ENCODE measurements around the gene BMI1.

Gene BMI1

DNA sequence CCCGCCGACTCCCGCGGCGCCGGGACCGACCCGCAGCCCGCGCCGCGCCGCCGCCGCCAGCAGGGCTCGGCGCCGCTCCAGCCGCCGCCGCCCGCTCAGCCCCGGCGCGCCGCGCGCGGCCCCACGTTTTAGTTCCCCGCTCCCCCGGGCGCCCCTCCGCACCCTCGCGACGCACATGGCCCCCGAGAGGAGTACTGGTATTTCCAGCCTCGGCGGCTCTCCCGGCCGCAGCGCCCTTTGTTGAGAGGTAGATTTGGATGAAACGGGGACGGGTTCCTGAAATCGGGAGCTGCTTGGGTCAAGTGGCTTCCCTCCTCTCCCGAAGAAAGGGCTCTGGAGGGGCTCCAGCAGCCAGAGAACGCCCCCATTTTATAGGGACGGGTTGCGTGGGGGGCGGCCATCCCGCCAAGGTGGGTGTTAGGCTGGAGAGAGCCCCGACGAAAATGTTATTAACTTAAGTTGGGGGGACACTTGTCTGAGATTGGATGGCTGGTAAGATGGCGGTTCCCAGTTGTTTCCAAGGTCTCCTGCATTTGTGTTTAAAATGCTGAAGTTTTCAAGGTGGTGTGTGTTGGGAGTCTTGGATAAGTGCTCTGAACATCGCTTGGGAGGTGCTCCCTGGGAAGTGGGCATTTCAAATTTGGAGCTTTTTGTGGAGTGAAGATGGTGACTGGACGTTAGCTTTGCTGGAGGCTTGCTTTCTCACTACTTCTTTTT is 1.2 kb downstream of the BMI1 start:
- Histone ChIP-seq H3K4me1 (ENCODE audit: control insufficient read depth, insufficient read depth, low read length) (peaks cover 43% of the 10 kb centered on the region), H3K36me3 (ENCODE audit: control insufficient read depth, insufficient read depth, low read length) (no peaks in the 10 kb centered on the region), H3K27ac (ENCODE audit: low read depth, low read length) (no peak overlapping the region), H3K9ac (ENCODE audit: low read length) (no peak overlapping the region), H3K27me3 (ENCODE audit: control insufficient read depth, insufficient read depth, low read length) (no peaks in the 10 kb centered on the region), H3K4me3 (ENCODE audit: low read length) (peak overlapping the region; percentile 82)

DNA sequence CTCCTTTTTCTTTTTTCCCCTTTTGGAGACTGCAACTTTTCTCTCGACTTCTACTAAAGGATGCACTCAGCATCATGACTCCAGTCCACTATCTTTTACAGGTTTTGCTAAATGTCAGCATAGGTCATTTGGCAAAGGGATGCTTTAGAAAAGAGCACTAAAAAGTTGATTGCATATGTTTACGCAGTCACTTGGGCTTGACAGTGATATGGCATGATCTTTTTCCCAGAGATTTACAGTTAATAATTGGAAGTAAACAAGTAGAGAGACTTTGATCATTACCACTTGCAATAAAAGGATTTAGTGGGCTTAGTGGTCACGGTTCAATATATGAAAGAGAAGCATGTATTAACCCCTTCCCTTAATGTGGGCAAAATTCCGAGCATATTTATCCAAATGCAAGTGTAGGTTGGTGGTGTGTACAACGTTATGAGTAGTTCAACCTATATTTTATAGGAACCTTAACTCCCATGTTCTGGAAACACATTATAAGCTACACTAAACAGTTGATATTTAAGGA is 1.8 kb downstream of the BMI1 start:
- no peak overlapping the region for H3K9ac ChIP-seq (ENCODE audit: low read length)
- H3K27me3 ChIP-seq (ENCODE audit: control insufficient read depth, insufficient read depth, low read length), result no peaks in the 10 kb centered on the region
- peak overlapping the region; percentile 82 for H3K4me3 ChIP-seq (ENCODE audit: low read length)
- H3K27ac ChIP-seq (ENCODE audit: low read depth, low read length), result no peak overlapping the region
- H3K4me1 ChIP-seq (ENCODE audit: control insufficient read depth, insufficient read depth, low read length), result peaks cover 38% of the 10 kb centered on the region
- H3K36me3 ChIP-seq (ENCODE audit: control insufficient read depth, insufficient read depth, low read length), result no peaks in the 10 kb centered on the region

DNA sequence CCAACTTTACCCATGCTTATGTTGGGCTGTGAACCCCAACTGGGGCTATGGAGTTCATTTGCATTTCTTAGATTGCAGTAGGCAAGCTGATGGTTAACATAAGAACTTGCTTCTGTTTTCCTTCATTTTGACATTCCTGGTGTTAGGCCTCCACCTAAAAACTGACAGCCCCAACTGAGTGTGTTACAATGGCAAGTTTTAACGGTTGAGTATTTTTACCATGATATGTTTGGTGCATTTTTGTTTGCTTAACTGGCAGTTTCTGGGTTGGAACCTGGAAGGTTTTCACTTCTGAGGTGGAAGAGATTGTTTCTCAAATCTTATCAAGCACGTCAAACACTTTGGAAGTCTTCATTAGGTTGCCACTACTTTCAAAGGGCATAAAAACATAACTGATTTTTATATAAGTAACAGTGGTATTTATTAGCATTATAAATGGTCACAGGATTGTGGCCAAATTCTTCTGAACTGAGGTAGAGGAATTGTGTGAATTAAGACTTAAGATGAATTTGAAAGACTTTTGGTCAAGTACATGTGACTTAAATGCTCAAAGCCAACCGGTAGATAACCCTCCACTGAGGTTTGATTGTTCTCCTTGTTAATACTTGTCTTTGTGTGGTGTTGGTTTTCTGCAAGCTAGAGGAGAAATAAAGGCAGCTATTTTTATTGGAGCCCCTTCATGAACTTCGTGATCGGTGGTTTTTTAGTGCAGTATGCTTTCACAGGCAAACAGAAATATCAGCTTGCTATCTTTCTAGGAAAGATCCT is 2.8 kb downstream of the BMI1 start:
- Histone ChIP-seq H3K27me3 (ENCODE audit: control insufficient read depth, insufficient read depth, low read length) (no peaks in the 10 kb centered on the region), H3K4me3 (ENCODE audit: low read length) (no peak overlapping the region), H3K4me1 (ENCODE audit: control insufficient read depth, insufficient read depth, low read length) (peaks cover 31% of the 10 kb centered on the region), H3K36me3 (ENCODE audit: control insufficient read depth, insufficient read depth, low read length) (no peaks in the 10 kb centered on the region), H3K9ac (ENCODE audit: low read length) (no peak overlapping the region), H3K27ac (ENCODE audit: low read depth, low read length) (no peak overlapping the region)

DNA sequence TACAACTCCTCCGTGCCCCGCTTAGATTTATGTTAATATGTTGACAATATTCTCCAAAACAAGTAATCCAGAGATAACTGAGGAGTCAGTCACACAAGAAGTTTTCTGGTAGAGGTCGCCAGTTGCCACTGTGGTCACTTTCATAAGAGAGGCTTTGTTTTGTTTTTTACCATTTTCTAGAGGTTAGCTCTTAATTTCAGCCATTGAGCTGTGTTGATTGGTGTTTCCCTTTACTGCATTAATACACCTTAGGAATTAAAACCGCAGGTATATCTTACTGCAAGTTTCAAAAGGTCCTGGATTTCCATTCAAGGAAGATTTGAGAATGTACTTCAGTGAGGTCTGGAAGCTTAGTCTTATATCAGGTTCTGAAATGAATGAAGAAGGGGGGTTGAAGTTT is 3.5 kb downstream of the BMI1 start:
- H3K36me3 ChIP-seq (ENCODE audit: control insufficient read depth, insufficient read depth, low read length), result peaks cover 3% of the 10 kb centered on the region
- no peaks in the 10 kb centered on the region for H3K27me3 ChIP-seq (ENCODE audit: control insufficient read depth, insufficient read depth, low read length)
- H3K27ac ChIP-seq (ENCODE audit: low read depth, low read length), result no peak overlapping the region
- peaks cover 31% of the 10 kb centered on the region for H3K4me1 ChIP-seq (ENCODE audit: control insufficient read depth, insufficient read depth, low read length)
- H3K9ac ChIP-seq (ENCODE audit: low read length), result no peak overlapping the region
- peak overlapping the region; percentile 67 for H3K4me3 ChIP-seq (ENCODE audit: low read length)

DNA sequence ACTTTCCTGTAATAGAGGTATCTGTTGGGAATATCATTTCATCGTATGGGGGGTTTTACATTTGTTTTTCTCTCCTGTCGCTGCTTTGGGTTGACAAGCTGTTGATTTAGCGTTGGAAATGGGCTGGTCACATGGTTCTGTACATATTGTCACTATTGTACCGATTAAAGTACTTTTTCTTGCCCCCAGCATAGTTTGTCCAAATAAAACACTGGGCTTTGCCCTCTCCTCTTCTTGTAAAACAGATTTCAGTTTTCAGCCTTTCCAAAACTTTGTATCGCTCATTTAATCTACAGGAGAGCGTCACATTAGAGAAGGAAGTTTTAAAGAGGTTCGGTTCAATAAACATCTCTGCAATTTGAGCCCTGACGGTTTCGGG is 4.0 kb downstream of the BMI1 start:
- peak overlapping the region; percentile 67 for H3K4me3 ChIP-seq (ENCODE audit: low read length)
- no peaks in the 10 kb centered on the region for H3K27me3 ChIP-seq (ENCODE audit: control insufficient read depth, insufficient read depth, low read length)
- H3K9ac ChIP-seq (ENCODE audit: low read length), result no peak overlapping the region
- H3K36me3 ChIP-seq (ENCODE audit: control insufficient read depth, insufficient read depth, low read length), result peaks cover 6% of the 10 kb centered on the region
- H3K27ac ChIP-seq (ENCODE audit: low read depth, low read length), result no peak overlapping the region
- H3K4me1 ChIP-seq (ENCODE audit: control insufficient read depth, insufficient read depth, low read length), result peaks cover 29% of the 10 kb centered on the region

DNA sequence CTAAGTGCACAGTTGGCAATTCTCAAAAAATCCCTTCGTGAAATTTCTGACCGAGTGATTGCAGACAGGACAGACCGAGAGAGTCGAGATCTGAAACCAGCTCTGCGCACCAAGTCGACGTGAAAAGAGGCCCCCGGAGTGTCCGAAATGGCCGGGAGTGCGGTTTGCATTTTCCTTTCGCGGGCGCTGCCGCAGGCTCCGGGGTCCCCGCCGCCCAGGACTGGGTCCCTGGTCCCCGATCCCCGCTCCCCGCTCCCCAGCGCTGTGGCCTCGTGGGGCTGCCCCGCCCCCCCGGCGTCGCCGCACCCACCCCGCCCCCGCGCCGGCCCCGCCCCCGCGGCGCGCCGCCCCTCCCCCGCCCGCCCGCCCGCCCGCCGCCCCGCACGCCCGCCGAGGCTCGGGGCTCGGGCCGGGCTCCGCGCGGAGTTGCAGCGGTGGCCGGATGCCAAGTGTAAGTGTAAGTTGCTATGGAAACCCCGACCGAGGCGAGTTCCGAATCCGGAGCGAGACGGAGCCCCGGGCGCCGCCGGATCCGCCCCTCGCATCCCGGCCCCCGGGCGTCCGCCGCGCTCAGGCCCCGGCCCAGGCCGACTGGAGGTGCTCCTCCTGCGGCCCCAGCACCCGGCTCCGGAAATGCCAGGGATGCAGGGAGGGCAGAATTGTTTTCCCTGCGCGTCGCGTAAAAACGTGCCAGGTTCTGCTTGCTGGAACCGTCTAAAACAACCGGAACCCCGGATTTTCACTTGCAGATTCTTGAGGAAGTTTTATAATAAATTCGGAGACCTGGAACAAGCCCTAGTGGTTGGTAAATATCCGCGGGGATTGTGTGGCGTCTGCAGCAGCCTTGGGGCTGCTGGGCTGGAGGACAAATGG is 4.6 kb downstream of the BMI1 start:
- peaks cover 26% of the 10 kb centered on the region for H3K4me1 ChIP-seq (ENCODE audit: control insufficient read depth, insufficient read depth, low read length)
- H3K27me3 ChIP-seq (ENCODE audit: control insufficient read depth, insufficient read depth, low read length), result no peaks in the 10 kb centered on the region
- peak overlapping the region; percentile 67 for H3K4me3 ChIP-seq (ENCODE audit: low read length)
- H3K36me3 ChIP-seq (ENCODE audit: control insufficient read depth, insufficient read depth, low read length), result peaks cover 7% of the 10 kb centered on the region
- no peak overlapping the region for H3K9ac ChIP-seq (ENCODE audit: low read length)
- peak overlapping the region; percentile 44 for H3K27ac ChIP-seq (ENCODE audit: low read depth, low read length)

DNA sequence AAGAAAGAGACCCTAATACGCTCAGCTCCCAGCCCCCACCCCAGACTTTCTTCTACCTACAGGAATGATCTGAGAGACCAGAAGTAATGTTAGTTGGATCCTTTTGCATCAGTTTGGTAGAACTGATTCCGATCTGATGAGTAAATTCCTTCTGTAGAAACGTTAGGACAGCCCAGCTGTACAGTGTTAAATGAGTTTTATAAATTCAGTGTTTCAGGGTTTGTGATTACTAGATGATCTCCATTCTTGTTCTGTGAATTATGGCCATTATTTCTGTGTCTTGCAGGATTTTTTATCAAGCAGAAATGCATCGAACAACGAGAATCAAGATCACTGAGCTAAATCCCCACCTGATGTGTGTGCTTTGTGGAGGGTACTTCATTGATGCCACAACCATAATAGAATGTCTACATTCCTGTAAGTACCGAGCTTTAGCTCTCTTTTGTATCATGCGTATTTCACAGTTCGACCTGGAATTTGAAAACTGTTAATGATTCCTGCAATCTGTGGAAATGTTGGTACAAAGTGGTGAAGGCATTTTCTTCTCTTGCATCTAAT is 5.3 kb downstream of the BMI1 start:
- Histone ChIP-seq H3K4me1 (ENCODE audit: control insufficient read depth, insufficient read depth, low read length) (peaks cover 26% of the 10 kb centered on the region), H3K27me3 (ENCODE audit: control insufficient read depth, insufficient read depth, low read length) (no peaks in the 10 kb centered on the region), H3K36me3 (ENCODE audit: control insufficient read depth, insufficient read depth, low read length) (peaks cover 7% of the 10 kb centered on the region), H3K9ac (ENCODE audit: low read length) (no peak overlapping the region), H3K27ac (ENCODE audit: low read depth, low read length) (no peak overlapping the region), H3K4me3 (ENCODE audit: low read length) (peak overlapping the region; percentile 63)

DNA sequence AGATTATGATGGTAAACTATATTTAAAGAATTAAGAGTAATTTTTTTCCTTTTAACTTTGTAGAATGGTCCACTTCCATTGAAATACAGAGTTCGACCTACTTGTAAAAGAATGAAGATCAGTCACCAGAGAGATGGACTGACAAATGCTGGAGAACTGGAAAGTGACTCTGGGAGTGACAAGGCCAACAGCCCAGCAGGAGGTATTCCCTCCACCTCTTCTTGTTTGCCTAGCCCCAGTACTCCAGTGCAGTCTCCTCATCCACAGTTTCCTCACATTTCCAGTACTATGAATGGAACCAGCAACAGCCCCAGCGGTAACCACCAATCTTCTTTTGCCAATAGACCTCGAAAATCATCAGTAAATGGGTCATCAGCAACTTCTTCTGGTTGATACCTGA is 8.3 kb downstream of the BMI1 start:
- Histone ChIP-seq H3K4me1 (ENCODE audit: control insufficient read depth, insufficient read depth, low read length) (peaks cover 9% of the 10 kb centered on the region), H3K9ac (ENCODE audit: low read length) (no peak overlapping the region), H3K36me3 (ENCODE audit: control insufficient read depth, insufficient read depth, low read length) (peaks cover 7% of the 10 kb centered on the region), H3K27me3 (ENCODE audit: control insufficient read depth, insufficient read depth, low read length) (peaks cover 1% of the 10 kb centered on the region), H3K27ac (ENCODE audit: low read depth, low read length) (no peak overlapping the region), H3K4me3 (ENCODE audit: low read length) (no peak overlapping the region)

DNA sequence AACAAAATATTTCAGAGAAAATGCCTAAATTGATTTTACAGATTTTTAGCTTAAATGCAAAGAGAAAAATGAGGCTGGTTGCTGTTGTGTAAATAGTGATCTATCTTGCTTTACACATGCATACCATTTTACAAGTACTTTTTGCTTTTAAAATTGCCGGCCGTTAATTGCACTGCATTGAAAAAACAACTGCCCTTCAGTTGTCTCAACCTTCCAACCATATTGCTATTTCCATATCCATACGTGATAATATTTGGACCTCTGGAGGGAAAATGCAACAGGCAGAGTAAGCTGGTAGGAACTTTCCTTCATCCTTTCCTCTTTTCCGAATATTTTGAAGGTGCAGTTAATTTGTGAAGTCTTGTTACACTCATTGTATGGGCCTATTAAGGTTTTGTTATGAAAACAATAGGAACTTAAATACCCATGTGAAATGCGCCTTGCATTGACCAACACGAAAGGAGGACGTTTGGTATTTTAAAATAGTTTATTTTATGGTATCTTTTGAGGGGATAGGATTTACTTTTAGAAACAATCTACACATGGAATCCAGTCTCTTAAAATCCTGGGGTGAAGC is 11.3 kb downstream of the BMI1 start:
- peaks cover 29% of the 10 kb centered on the region for H3K27me3 ChIP-seq (ENCODE audit: control insufficient read depth, insufficient read depth, low read length)
- H3K9ac ChIP-seq (ENCODE audit: low read length), result no peak overlapping the region
- no peak overlapping the region for H3K4me3 ChIP-seq (ENCODE audit: low read length)
- H3K27ac ChIP-seq (ENCODE audit: low read depth, low read length), result no peak overlapping the region
- peaks cover 7% of the 10 kb centered on the region for H3K36me3 ChIP-seq (ENCODE audit: control insufficient read depth, insufficient read depth, low read length)
- no peaks in the 10 kb centered on the region for H3K4me1 ChIP-seq (ENCODE audit: control insufficient read depth, insufficient read depth, low read length)

DNA sequence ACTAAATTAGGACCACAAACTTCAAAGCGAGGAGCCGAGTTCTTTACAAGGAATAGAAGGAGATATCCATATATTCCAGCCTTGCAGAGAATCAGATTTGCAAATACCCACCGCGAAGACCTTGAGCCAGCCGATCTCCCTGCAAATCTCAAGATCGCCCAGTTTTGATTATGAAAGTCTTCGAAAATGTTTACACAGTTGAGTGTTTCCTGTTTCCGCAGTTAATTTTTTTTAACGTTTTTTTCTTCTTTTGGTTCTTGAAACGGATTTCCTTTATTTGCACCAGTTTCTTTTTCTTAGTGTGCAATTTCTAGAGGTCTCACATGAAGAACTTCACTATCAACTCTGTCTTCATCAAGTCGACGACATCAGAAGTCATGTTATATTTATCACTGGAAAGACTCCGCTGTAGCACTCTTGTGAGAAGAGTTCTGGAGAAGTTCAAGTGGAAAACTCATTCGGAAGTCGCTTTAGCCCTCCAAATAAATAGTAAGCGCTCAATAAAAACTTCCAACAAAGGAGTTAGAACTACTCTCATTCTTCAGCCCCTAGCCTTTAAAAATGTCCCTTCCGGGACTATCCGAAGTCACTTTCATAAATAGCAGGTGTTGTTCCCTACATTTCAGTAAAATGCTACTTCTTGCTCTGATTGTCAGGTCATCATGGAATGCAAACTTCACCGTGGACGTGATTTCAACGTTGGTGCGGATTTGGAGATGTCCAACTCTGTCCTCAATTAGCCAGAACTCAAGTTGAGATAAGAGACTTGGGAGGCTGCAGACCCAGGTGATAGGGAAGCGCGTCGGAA is 12.5 kb downstream of the BMI1 start:
- Histone ChIP-seq H3K4me1 (ENCODE audit: control insufficient read depth, insufficient read depth, low read length) (no peaks in the 10 kb centered on the region), H3K9ac (ENCODE audit: low read length) (no peak overlapping the region), H3K4me3 (ENCODE audit: low read length) (no peak overlapping the region), H3K27ac (ENCODE audit: low read depth, low read length) (no peak overlapping the region), H3K27me3 (ENCODE audit: control insufficient read depth, insufficient read depth, low read length) (peaks cover 32% of the 10 kb centered on the region), H3K36me3 (ENCODE audit: control insufficient read depth, insufficient read depth, low read length) (peaks cover 7% of the 10 kb centered on the region)

DNA sequence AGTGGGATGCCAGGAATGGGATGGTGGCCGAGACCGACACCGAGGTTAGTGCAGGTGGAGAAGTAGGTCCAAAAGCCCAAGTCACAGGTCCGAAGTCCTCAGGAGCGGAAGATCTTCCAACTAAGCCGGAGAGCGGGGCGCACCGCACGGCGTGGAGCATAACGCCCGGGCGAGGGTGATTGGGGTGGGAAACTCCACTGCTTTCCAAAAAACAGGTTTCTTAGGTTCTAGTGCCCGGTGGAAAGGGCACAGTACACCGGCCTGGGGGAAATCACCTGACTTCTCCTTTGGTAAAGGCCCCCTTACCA is 13.0 kb downstream of the BMI1 start:
- peaks cover 32% of the 10 kb centered on the region for H3K27me3 ChIP-seq (ENCODE audit: control insufficient read depth, insufficient read depth, low read length)
- no peak overlapping the region for H3K9ac ChIP-seq (ENCODE audit: low read length)
- H3K36me3 ChIP-seq (ENCODE audit: control insufficient read depth, insufficient read depth, low read length), result peaks cover 7% of the 10 kb centered on the region
- H3K4me3 ChIP-seq (ENCODE audit: low read length), result no peak overlapping the region
- H3K27ac ChIP-seq (ENCODE audit: low read depth, low read length), result no peak overlapping the region
- no peaks in the 10 kb centered on the region for H3K4me1 ChIP-seq (ENCODE audit: control insufficient read depth, insufficient read depth, low read length)

All from rectal smooth muscle tissue (tissue), 1 donor.